H1 (cell line): ENCODE results near the gene SMIM35. TPM values are rescaled to one million over a fixed set of nuclear protein-coding genes. Genes with fewer than 3 reads are reported as not detected.

Experiments
- CHD7 ChIP-seq: fragments of 300-600 bp; sonication (generic); IDR thresholded peaks from 2 replicates; pipeline ENCODE4 v1.7.1; 2012; ENCODE audit warnings: low read length, moderate library complexity, mild to moderate bottlenecking, inconsistent platforms; ENCODE audit not compliant: insufficient replicate concordance
- EGR1 ChIP-seq: IDR thresholded peaks from 2 replicates; pipeline ENCODE4 v1.6.1; 2011; ENCODE audit warnings: low read depth, low read length, borderline replicate concordance
- HDAC6 ChIP-seq: IDR thresholded peaks from one replicate; pipeline ENCODE4 v1.7.1; 2012; ENCODE audit warnings: low read depth, mild to moderate bottlenecking, inconsistent platforms, low read length, moderate library complexity
- JUN ChIP-seq: IDR thresholded peaks from 2 replicates; pipeline ENCODE4 v1.6.1; 2011; ENCODE audit warnings: low read depth, mild to moderate bottlenecking, improper control_type of control experiment, low read length
- TEAD4 ChIP-seq: IDR thresholded peaks from 2 replicates; pipeline ENCODE4 v1.6.1; 2012; ENCODE audit warnings: low read depth, low read length, inconsistent platforms, mixed read lengths
- YY1 ChIP-seq: IDR thresholded peaks from 2 replicates; pipeline ENCODE4 v1.6.1; 2011; ENCODE audit warnings: low read depth, mild to moderate bottlenecking, low read length
- polyA plus RNA-seq, 7 experiments: library from polyadenylated mRNA; depleted of rRNA in 3 of 7; stranded (reverse) in 5 of 7; unstranded in 2 of 7; fragments of >200 nt in 5 of 7; fragments of 200-250 nt in 2 of 7; gene quantifications; 1 replicate in 5 of 7; 2 replicates in 1 of 7; 4 replicates in 1 of 7; pipeline versions ENCODE4 v1.2.1 to v1.2.3, GENCODE V29; 2011 to 2013; ENCODE audit warnings: missing spikeins in 2 of 7, mixed read lengths in 2 of 7
- total RNA-seq: library from RNA; stranded (reverse); fragmentation: NEBNext Ultra II Directional; extraction: Animal tissue kit (Norgen Biotek cat#: 25700); gene quantifications from 2 replicates; pipeline ENCODE4 v1.2.1, GENCODE V29; 2021
- TF ChIP-seq, protein P1 (sequence below): IDR thresholded peaks from 2 replicates; pipeline ENCODE4 v1.6.1; 2011; ENCODE audit warnings: low read depth, mild to moderate bottlenecking, low read length; ENCODE audit not compliant: insufficient read depth

The SMIM35 gene
- total and polyA plus RNA-seq, 2 of the 8 experiments (the other 6 are each of a cell fraction or from before 2014, with no cell fraction given), result not detected

GRCh38 chr11:117978991-117979390 is 107.8 kb downstream of the SMIM35 start (continued):
- no peak for TF ChIP-seq CHD7
- TF ChIP-seq, protein P1, sequence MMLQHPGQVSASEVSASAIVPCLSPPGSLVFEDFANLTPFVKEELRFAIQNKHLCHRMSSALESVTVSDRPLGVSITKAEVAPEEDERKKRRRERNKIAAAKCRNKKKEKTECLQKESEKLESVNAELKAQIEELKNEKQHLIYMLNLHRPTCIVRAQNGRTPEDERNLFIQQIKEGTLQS, result no peak
- TF ChIP-seq YY1, result no peak
- TF ChIP-seq HDAC6, result no peak
- no peak for TF ChIP-seq JUN
- TF ChIP-seq EGR1, result no peak
- TF ChIP-seq TEAD4, result no peak
